Epithelial cell of proximal tubule (primary cell): ENCODE measurements around the gene GALK1. TPM values are rescaled to one million over a fixed set of nuclear protein-coding genes. Genes with fewer than 3 reads are reported as not detected.

ENCODE experiments used
- DNase-seq: peaks from one replicate; pipeline ENCODE4 v3.0.0-alpha.2; 2011; ENCODE audit warnings: low read depth
- H3K4me3 ChIP-seq: 2 replicates; pipeline ENCODE4 v1.5.1; 2011; ENCODE audit warnings: low read depth, mild to moderate bottlenecking, low read length
- total RNA-seq: library from RNA; depleted of rRNA; stranded (reverse); fragments of >200 nt; gene quantifications from 2 replicates; pipeline ENCODE4 v1.2.3, GENCODE V29; 2015
- TF ChIP-seq, protein P1 (sequence below): conservative IDR thresholded peaks from 2 replicates; pipeline ENCODE4 v1.5.1; 2012; ENCODE audit warnings: low read depth, mild to moderate bottlenecking, low read length

The GALK1 gene
- total RNA-seq, 1 donor from 2014 or later: 48.2 TPM

DNA sequence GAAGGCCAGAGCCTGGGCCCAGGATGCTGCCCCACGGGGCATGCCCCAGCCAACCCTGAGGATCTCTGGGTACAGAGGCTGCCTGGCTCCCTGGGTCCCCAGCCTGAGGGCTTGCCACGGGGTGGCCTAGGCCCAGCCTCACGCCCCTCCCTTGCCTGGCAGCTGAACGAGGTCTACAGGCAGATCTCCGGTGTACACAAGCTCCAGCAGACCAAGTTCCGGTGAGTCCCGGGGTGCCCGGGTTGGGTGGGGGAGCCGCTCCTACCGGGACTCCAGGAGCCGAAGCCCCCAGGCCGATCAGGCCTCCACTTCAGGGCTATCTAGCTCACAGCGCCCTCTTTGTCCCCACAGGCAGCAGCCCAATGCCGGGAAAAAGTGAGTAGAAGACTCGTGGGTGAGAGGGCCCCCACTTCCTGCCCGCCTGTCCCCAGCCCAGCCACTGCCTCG lies 24.3 kb downstream of the GALK1 start:
- DNase-seq: no peak
- no peak overlapping the region for H3K4me3 ChIP-seq
- TF ChIP-seq, protein P1, sequence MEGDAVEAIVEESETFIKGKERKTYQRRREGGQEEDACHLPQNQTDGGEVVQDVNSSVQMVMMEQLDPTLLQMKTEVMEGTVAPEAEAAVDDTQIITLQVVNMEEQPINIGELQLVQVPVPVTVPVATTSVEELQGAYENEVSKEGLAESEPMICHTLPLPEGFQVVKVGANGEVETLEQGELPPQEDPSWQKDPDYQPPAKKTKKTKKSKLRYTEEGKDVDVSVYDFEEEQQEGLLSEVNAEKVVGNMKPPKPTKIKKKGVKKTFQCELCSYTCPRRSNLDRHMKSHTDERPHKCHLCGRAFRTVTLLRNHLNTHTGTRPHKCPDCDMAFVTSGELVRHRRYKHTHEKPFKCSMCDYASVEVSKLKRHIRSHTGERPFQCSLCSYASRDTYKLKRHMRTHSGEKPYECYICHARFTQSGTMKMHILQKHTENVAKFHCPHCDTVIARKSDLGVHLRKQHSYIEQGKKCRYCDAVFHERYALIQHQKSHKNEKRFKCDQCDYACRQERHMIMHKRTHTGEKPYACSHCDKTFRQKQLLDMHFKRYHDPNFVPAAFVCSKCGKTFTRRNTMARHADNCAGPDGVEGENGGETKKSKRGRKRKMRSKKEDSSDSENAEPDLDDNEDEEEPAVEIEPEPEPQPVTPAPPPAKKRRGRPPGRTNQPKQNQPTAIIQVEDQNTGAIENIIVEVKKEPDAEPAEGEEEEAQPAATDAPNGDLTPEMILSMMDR: no peak

- TF ChIP-seq, protein P1: no peak
- DNase-seq: no peak
- no peak overlapping the region for H3K4me3 ChIP-seq
Measured at GRCh38 chr17:75740215-75740614, 24.8 kb downstream of the GALK1 start.

- DNase-seq: no peak
- H3K4me3 ChIP-seq: no peak overlapping the region
- TF ChIP-seq, protein P1: no peak
Measured at GRCh38 chr17:75739801-75740200, 25.2 kb downstream of the GALK1 start.

DNA sequence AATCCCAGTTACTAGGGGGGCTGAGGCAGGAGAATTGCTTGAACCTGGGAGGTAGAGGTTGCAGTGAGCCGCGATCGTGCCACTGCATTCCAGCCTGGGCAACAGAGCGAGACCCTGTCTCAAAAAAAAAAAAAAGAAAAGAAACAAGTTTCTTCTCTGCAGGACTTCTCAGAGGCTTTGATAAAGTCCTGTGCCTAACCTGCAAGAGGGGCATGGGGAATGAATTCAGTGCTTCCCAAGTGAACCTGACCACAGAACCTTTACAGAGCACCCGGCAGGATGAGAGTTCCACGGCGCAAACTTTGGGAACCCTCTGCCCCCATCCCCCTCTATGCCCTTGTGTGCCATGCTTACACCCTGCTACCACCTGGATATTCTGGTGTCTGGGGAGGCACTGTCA lies 25.8 kb downstream of the GALK1 start:
- DNase-seq: no peak
- H3K4me3 ChIP-seq: no peak overlapping the region
- TF ChIP-seq, protein P1: no peak

- TF ChIP-seq, protein P1: no peak
- DNase-seq: no peak
- no peak overlapping the region for H3K4me3 ChIP-seq
Measured at GRCh38 chr17:75738218-75738802, 26.7 kb downstream of the GALK1 start.

- TF ChIP-seq, protein P1: no peak
- no peak overlapping the region for H3K4me3 ChIP-seq
- no peak for DNase-seq
Measured at GRCh38 chr17:75737133-75737962, 27.6 kb downstream of the GALK1 start.
